Neural progenitor cell (in vitro differentiated cells): ENCODE measurements around the gene CDC16. TPM values are rescaled to one million over a fixed set of nuclear protein-coding genes. Genes with fewer than 3 reads are reported as not detected.

Experiments used
- DNase-seq: peaks from one replicate; pipeline ENCODE4 v3.0.0-alpha.2; 2016; ENCODE audit warnings: low spot score
- H2AFZ ChIP-seq: fragments of 200-600 bp; sonication (generic); replicated peaks from 2 replicates; pipeline ENCODE4 v1.6.1; 2016; ENCODE audit warnings: antibody characterized with exemption
- H3F3A ChIP-seq: fragments of 200-600 bp; sonication (generic); 2 replicates; pipeline ENCODE4 v1.6.1; 2016; ENCODE audit warnings: antibody characterized with exemption, low read depth
- H3K27ac ChIP-seq: fragments of 200-600 bp; sonication (generic); 2 replicates; pipeline ENCODE4 v1.5.1; 2016; ENCODE audit warnings: mild to moderate bottlenecking
- H3K27me3 ChIP-seq: fragments of 200-600 bp; sonication (generic); 2 replicates; pipeline ENCODE4 v1.6.1; 2016; ENCODE audit warnings: mild to moderate bottlenecking, moderate library complexity
- H3K36me3 ChIP-seq: fragments of 200-600 bp; sonication (generic); 2 replicates; pipeline ENCODE4 v1.5.1; 2016
- H3K4me1 ChIP-seq: fragments of 200-600 bp; sonication (generic); 2 replicates; pipeline ENCODE4 v1.6.1; 2016; ENCODE audit warnings: mixed run types
- H3K4me2 ChIP-seq: fragments of 200-600 bp; sonication (generic); 2 replicates; pipeline ENCODE4 v1.6.1; 2016
- H3K4me3 ChIP-seq: fragments of 200-600 bp; sonication (generic); 2 replicates; pipeline ENCODE4 v1.5.1; 2016
- H3K79me2 ChIP-seq: fragments of 200-600 bp; sonication (generic); 2 replicates; pipeline ENCODE4 v1.6.1; 2016; ENCODE audit warnings: low read depth
- H3K9ac ChIP-seq: fragments of 200-600 bp; sonication (generic); 2 replicates; pipeline ENCODE4 v1.6.1; 2016
- H3K9me3 ChIP-seq: fragments of 200-600 bp; sonication (generic); 2 replicates; pipeline ENCODE4 v1.5.1; 2016; ENCODE audit warnings: low read depth
- H4K20me1 ChIP-seq: fragments of 200-600 bp; sonication (generic); 2 replicates; pipeline ENCODE4 v1.6.1; 2016; ENCODE audit warnings: low read depth
- H3K27ac Mint-ChIP-seq: 3 replicates; pipeline ENCODE4 v1.8.0; 2021; ENCODE audit warnings: mixed read lengths
- H3K27me3 Mint-ChIP-seq: 2 replicates; pipeline ENCODE4 v1.8.0; 2022; ENCODE audit warnings: low read depth, mild to moderate bottlenecking, inconsistent platforms, moderate library complexity, mixed read lengths; ENCODE audit not compliant: insufficient read depth
- H3K36me3 Mint-ChIP-seq: 3 replicates; pipeline ENCODE4 v1.8.0; 2021; ENCODE audit warnings: mixed read lengths
- H3K4me1 Mint-ChIP-seq: 3 replicates; pipeline ENCODE4 v1.8.0; 2021; ENCODE audit warnings: mixed read lengths
- H3K4me3 Mint-ChIP-seq: 3 replicates; pipeline ENCODE4 v1.8.0; 2021; ENCODE audit warnings: mild to moderate bottlenecking, moderate library complexity, mixed read lengths
- H3K9me3 Mint-ChIP-seq: 3 replicates; pipeline ENCODE4 v1.8.0; 2020; ENCODE audit warnings: mixed read lengths
- EZH2 ChIP-seq: fragments of 200-600 bp; sonication (generic); IDR thresholded peaks from 2 replicates; pipeline ENCODE4 v1.6.1; 2017; ENCODE audit warnings: antibody characterized with exemption, mild to moderate bottlenecking, moderate library complexity
- EZH2phosphoT487 ChIP-seq: fragments of 200-600 bp; sonication (generic); IDR thresholded peaks from 2 replicates; pipeline ENCODE4 v1.6.1; 2017; ENCODE audit warnings: antibody characterized with exemption
- total RNA-seq: library from RNA; depleted of rRNA; stranded (reverse); fragments of >200 nt; gene quantifications from 2 replicates; pipeline ENCODE4 v1.2.3, GENCODE V29; 2015; ENCODE audit warnings: low replicate concordance
- TF ChIP-seq, protein P1 (sequence below): fragments of 200-600 bp; sonication (generic); IDR thresholded peaks from 2 replicates; pipeline ENCODE4 v1.5.1; 2017; ENCODE audit warnings: antibody characterized with exemption, mild to moderate bottlenecking

CDC16 gene
- total RNA-seq, 1 donor from 2014 or later = 69.6 TPM

DNA sequence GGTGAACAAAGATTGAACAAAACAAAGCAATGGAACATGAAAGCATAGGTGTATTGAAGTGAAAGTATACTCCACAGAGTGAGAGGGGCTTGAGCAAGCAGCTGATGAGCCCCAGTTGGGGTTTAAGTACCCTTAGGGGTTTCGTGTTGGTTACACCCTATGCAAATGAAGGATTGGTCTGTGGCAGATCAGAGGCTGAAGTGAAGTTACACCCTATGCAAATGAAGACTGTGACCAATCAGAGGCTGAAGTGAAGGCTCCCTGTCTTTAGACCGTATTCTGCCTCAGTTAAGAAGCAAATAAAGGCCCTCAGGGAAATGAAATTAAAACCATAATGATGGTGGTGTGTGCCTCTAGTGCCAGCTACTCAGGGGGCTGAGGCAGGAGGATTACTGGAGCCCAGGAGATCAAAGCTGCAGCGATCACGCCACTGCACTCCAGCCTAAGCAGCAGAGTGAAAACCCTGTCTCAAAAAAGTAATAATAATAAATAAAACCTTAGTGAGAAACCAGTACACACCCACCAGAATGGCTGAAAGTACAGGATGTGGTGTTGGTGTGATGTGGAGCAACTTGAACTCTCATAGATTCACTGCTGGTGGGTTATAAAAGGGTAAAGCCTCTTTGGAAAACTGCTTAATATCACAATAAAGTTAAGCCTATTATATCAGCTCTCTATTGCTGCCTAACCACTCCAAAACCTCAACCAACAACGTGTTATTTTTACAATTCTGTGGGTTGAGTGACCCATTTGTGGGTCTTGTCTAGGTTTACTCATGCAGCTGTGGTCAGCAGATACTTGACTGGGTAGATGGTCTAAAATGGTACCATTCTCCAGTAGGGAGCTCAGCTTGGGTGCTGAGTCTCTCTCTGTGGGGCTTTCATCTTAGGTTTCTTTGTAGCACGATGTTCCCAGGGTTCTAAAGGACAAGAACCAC is 33.9 kb downstream of the CDC16 start:
- Mint-ChIP-seq H3K9me3 (no peaks in the 10 kb centered on the region), H3K4me1 (no peaks in the 10 kb centered on the region), H3K27ac (no peak overlapping the region), H3K4me3 (no peak overlapping the region), H3K36me3 (peaks cover 61% of the 10 kb centered on the region), H3K27me3 (no peaks in the 10 kb centered on the region)
- Histone ChIP-seq H3K36me3 (peaks cover 5% of the 10 kb centered on the region), H3K4me2 (no peak overlapping the region), H3K9ac (no peak overlapping the region), H3K9me3 (no peaks in the 10 kb centered on the region), H3K4me1 (no peaks in the 10 kb centered on the region), H3K27me3 (no peaks in the 10 kb centered on the region), H3K27ac (no peak overlapping the region), H3K79me2 (no peaks in the 10 kb centered on the region), H4K20me1 (no peaks in the 10 kb centered on the region), H3K4me3 (no peak overlapping the region), H3F3A (no peaks in the 10 kb centered on the region), H2AFZ (no peak overlapping the region)
- DNase-seq = no peak
- TF ChIP-seq, protein P1, sequence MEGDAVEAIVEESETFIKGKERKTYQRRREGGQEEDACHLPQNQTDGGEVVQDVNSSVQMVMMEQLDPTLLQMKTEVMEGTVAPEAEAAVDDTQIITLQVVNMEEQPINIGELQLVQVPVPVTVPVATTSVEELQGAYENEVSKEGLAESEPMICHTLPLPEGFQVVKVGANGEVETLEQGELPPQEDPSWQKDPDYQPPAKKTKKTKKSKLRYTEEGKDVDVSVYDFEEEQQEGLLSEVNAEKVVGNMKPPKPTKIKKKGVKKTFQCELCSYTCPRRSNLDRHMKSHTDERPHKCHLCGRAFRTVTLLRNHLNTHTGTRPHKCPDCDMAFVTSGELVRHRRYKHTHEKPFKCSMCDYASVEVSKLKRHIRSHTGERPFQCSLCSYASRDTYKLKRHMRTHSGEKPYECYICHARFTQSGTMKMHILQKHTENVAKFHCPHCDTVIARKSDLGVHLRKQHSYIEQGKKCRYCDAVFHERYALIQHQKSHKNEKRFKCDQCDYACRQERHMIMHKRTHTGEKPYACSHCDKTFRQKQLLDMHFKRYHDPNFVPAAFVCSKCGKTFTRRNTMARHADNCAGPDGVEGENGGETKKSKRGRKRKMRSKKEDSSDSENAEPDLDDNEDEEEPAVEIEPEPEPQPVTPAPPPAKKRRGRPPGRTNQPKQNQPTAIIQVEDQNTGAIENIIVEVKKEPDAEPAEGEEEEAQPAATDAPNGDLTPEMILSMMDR = no peak
- TF ChIP-seq EZH2phosphoT487 (no peak), EZH2 (no peak)

DNA sequence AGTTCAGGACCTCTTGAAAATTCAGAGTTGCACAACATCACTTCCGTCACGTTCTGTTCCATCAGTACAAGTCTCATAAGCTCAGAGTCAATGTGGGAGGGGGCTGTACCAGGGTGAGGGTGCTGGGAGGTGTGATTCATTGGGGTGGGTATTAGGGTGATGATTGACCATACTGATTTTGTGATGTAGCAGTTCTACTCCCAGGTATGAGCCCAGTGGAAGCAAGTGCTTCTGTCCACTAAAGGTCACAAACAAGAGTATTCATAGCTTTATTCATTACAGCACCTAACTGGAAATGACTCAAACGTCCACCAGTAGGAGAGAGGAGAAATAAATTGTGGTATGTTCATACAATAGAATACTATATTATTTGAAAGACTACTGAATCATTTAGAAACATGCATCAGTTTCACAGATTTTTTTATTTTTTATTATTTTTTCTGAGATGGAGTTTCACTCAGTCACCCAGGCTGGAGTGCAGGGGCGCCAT is 34.6 kb downstream of the CDC16 start:
- Histone ChIP-seq H3F3A (no peaks in the 10 kb centered on the region), H3K27ac (no peak overlapping the region), H3K79me2 (no peaks in the 10 kb centered on the region), H3K36me3 (peaks cover 5% of the 10 kb centered on the region), H3K9me3 (no peaks in the 10 kb centered on the region), H3K4me3 (no peak overlapping the region), H3K4me2 (no peak overlapping the region), H3K4me1 (no peaks in the 10 kb centered on the region), H3K9ac (no peak overlapping the region), H2AFZ (no peak overlapping the region), H3K27me3 (no peaks in the 10 kb centered on the region), H4K20me1 (no peaks in the 10 kb centered on the region)
- peaks cover 60% of the 10 kb centered on the region for H3K36me3 Mint-ChIP-seq
- H3K27me3 Mint-ChIP-seq = no peaks in the 10 kb centered on the region
- no peak overlapping the region for H3K27ac Mint-ChIP-seq
- no peaks in the 10 kb centered on the region for H3K4me1 Mint-ChIP-seq
- H3K4me3 Mint-ChIP-seq = no peak overlapping the region
- TF ChIP-seq, protein P1 = no peak
- TF ChIP-seq EZH2 (no peak), EZH2phosphoT487 (no peak)
- H3K9me3 Mint-ChIP-seq = no peaks in the 10 kb centered on the region
- no peak for DNase-seq

DNA sequence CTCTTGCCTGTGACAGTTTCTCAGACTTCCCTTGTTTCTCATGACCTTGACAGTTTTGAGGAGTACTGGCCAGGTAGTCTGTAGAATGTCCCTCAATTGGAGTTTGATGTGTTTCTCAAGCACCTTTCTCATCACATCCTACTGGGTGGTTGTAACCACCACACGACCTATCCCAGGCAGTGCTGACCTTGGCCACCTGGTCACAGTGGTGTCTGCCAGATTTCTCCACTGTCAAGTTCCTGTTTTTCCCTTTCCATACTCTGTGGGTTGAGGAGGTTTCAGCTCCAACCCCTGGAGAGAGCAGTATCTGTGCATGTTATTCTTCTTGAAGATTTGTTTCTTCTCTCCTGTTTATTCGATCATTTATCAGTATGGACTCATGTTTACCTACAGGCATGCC is 38.3 kb downstream of the CDC16 start:
- Histone ChIP-seq H3K9ac (no peak overlapping the region), H4K20me1 (no peaks in the 10 kb centered on the region), H3K79me2 (no peaks in the 10 kb centered on the region), H3K27me3 (no peaks in the 10 kb centered on the region), H3F3A (peaks cover 5% of the 10 kb centered on the region), H3K4me3 (no peak overlapping the region), H3K4me2 (no peak overlapping the region), H3K36me3 (no peaks in the 10 kb centered on the region), H2AFZ (no peak overlapping the region), H3K9me3 (no peaks in the 10 kb centered on the region), H3K27ac (no peak overlapping the region), H3K4me1 (no peaks in the 10 kb centered on the region)
- no peak overlapping the region for H3K4me3 Mint-ChIP-seq
- TF ChIP-seq EZH2phosphoT487 (no peak), EZH2 (no peak)
- TF ChIP-seq, protein P1 = no peak
- no peak overlapping the region for H3K27ac Mint-ChIP-seq
- peaks cover 41% of the 10 kb centered on the region for H3K36me3 Mint-ChIP-seq
- H3K4me1 Mint-ChIP-seq = peaks cover 2% of the 10 kb centered on the region
- no peaks in the 10 kb centered on the region for H3K27me3 Mint-ChIP-seq
- DNase-seq = no peak
- no peaks in the 10 kb centered on the region for H3K9me3 Mint-ChIP-seq
